Tibial artery (tissue), 4 donors: Measurements from ENCODE around the gene TBC1D20.

Source experiments
- DNase-seq, 2 donors: peaks; one replicate each; pipeline ENCODE4 v3.0.0-alpha.2; 2019
- H3K27ac ChIP-seq, 2 donors: fragments of 200-600 bp; sonication (generic) in 1 of 2; 1 replicate in 1 of 2; 2 replicates in 1 of 2; pipeline ENCODE4 v1.5.1; 2018 to 2019; ENCODE audit warnings: mild to moderate bottlenecking in 1 of 2
- H3K27me3 ChIP-seq, 2 donors: fragments of 200-600 bp; sonication (generic) in 1 of 2; one replicate each; pipeline versions ENCODE4 v1.5.1 to v1.6.0; 2016 to 2019
- H3K36me3 ChIP-seq, 3 donors: fragments of 200-600 bp; sonication (generic) in 2 of 3; one replicate each; pipeline ENCODE4 v1.5.1; 2016 to 2019; ENCODE audit warnings: mild to moderate bottlenecking in 2 of 3
- H3K4me1 ChIP-seq, 4 donors: fragments of 200-600 bp; sonication (generic) in 2 of 4; 1 replicate in 3 of 4; 2 replicates in 1 of 4; pipeline ENCODE4 v1.5.1; 2016 to 2019
- H3K4me3 ChIP-seq, 2 donors: fragments of 200-600 bp; sonication (generic) in 1 of 2; 1 replicate in 1 of 2; 2 replicates in 1 of 2; pipeline ENCODE4 v1.5.1; 2018 to 2019; ENCODE audit warnings: mild to moderate bottlenecking in 2 of 2
- H3K9me3 ChIP-seq, 3 donors: fragments of 200-600 bp; sonication (generic) in 1 of 3; one replicate each; pipeline ENCODE4 v1.5.1; 2016 to 2019
- intact Hi-C: fragments of 100-400 bp; cut with DNase I; formaldehyde crosslinking; loops from one replicate; pipeline ENCODE4 v1.15.0; 2023; ENCODE audit warnings: low total_unique reads
- TF ChIP-seq, protein P1 (sequence below), 2 experiments: fragments of 200-600 bp in 1 of 2; fragments of 450-650 bp in 1 of 2; IDR thresholded peaks; one replicate each; pipeline ENCODE4 v1.5.1; 2017 to 2019; ENCODE audit warnings: antibody characterized with exemption in 2 of 2, mild to moderate bottlenecking in 1 of 2, moderate library complexity in 1 of 2

The TBC1D20 gene

GRCh38 chr20:406200-407132 is 55.9 kb downstream of the TBC1D20 start:
- Histone ChIP-seq H3K36me3 (peaks cover 2 to 14% (median 3%) of the 10 kb centered on the region in 3 donors), H3K27me3 (no peaks in the 10 kb centered on the region), H3K4me3 (peak overlapping the region in 1 of 2 donors; percentile 100), H3K9me3 (no peaks in the 10 kb centered on the region), H3K4me1 (peaks cover 0 to 26% (median 16%) of the 10 kb centered on the region in 4 donors), H3K27ac (peak overlapping the region; percentile 90 to 94)
- TF ChIP-seq, protein P1, sequence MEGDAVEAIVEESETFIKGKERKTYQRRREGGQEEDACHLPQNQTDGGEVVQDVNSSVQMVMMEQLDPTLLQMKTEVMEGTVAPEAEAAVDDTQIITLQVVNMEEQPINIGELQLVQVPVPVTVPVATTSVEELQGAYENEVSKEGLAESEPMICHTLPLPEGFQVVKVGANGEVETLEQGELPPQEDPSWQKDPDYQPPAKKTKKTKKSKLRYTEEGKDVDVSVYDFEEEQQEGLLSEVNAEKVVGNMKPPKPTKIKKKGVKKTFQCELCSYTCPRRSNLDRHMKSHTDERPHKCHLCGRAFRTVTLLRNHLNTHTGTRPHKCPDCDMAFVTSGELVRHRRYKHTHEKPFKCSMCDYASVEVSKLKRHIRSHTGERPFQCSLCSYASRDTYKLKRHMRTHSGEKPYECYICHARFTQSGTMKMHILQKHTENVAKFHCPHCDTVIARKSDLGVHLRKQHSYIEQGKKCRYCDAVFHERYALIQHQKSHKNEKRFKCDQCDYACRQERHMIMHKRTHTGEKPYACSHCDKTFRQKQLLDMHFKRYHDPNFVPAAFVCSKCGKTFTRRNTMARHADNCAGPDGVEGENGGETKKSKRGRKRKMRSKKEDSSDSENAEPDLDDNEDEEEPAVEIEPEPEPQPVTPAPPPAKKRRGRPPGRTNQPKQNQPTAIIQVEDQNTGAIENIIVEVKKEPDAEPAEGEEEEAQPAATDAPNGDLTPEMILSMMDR (IDR thresholded peaks at IDR 0.05) = no peak
- DNase-seq = peak in 1 of 2 donors; percentile 33
- intact Hi-C loops = loop anchor here (5.0 kb wide), 3 partner anchors 54 to 136 kb away; partner anchors contain the start of genes CSNK2A1 and TBC1D20

- Histone ChIP-seq H3K36me3 (no peaks in the 10 kb centered on the region), H3K27me3 (no peaks in the 10 kb centered on the region), H3K4me3 (no peak overlapping the region), H3K9me3 (no peaks in the 10 kb centered on the region), H3K4me1 (peaks cover 0 to 12% (median 5%) of the 10 kb centered on the region in 4 donors), H3K27ac (no peak overlapping the region)
- intact Hi-C loops = no loop called here
- no peak for DNase-seq
- TF ChIP-seq, protein P1 (IDR thresholded peaks at IDR 0.05) = no peak
Observed at GRCh38 chr20:404088-404487, 58.2 kb downstream of the TBC1D20 start.

DNA sequence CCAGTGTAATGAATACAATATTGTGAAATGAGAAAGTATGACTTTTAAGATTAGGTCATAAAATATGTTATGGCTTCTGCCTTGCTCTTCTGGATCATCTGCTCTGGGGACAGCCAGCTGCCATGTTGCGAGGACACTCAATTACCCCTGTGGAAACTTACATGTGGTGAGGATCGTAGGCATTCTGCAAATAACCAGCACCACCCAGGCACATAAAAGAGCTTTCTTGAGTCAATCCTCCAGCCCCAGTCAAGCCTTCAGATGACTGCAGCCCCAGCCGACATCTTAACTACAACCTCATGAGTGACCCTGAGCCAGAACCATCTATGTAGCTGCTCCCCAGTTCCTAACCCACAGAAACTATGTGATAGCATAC is 58.8 kb downstream of the TBC1D20 start:
- H3K27ac ChIP-seq = no peak overlapping the region
- intact Hi-C loops = no loop called here
- H3K27me3 ChIP-seq = no peaks in the 10 kb centered on the region
- H3K9me3 ChIP-seq = no peaks in the 10 kb centered on the region
- TF ChIP-seq, protein P1 (IDR thresholded peaks at IDR 0.05) = no peak
- H3K4me1 ChIP-seq = peaks cover 0 to 7% (median under 1%) of the 10 kb centered on the region in 4 donors
- H3K4me3 ChIP-seq = no peak overlapping the region
- no peak for DNase-seq
- H3K36me3 ChIP-seq = no peaks in the 10 kb centered on the region

- Histone ChIP-seq H3K36me3 (no peaks in the 10 kb centered on the region), H3K9me3 (no peaks in the 10 kb centered on the region), H3K4me1 (peaks cover 0 to 7% (median 0%) of the 10 kb centered on the region in 4 donors), H3K27me3 (no peaks in the 10 kb centered on the region), H3K27ac (no peak overlapping the region), H3K4me3 (no peak overlapping the region)
- TF ChIP-seq, protein P1 (IDR thresholded peaks at IDR 0.05) = no peak
- intact Hi-C loops = no loop called here
- DNase-seq = peak in 1 of 2 donors; percentile 42
Observed at GRCh38 chr20:402898-403581, 59.3 kb downstream of the TBC1D20 start.

DNA sequence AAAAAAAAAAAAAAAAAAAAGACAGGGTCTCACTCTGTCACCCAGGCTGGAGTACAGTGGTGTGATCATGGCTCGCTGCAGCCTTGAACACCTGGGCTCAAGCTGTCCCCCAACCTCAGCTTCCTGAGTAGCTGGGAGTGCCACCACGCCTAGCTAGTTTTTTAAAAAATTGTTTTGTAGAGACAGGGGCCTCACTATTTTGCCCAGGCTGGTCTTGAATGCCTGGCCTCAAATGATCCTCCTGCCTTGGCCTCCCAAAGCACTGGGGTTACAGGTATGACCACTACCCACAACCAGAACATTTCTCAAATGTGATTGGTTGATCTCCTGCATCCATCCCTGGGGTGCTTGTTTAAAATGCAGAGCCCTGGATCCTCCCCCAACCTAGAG is 59.8 kb downstream of the TBC1D20 start:
- DNase-seq = no peak
- intact Hi-C loops = no loop called here

More for the DNA sequence above, 59.8 kb downstream of the TBC1D20 start:
- Histone ChIP-seq H3K4me1 (peaks cover 0 to 7% (median 0%) of the 10 kb centered on the region in 4 donors), H3K36me3 (peaks cover 0 to 2% (median 0%) of the 10 kb centered on the region in 3 donors), H3K9me3 (no peaks in the 10 kb centered on the region), H3K4me3 (no peak overlapping the region), H3K27me3 (no peaks in the 10 kb centered on the region), H3K27ac (no peak overlapping the region)
- TF ChIP-seq, protein P1 (IDR thresholded peaks at IDR 0.05) = no peak
